ENCODE measurements around the gene LY9. TPM values are rescaled to one million over a fixed set of nuclear protein-coding genes. Genes with fewer than 3 reads are reported as not detected.

LY9 gene
- total and polyA plus RNA-seq, 4 donors = 0.21 to 1.5 (median 0.63) TPM

DNA sequence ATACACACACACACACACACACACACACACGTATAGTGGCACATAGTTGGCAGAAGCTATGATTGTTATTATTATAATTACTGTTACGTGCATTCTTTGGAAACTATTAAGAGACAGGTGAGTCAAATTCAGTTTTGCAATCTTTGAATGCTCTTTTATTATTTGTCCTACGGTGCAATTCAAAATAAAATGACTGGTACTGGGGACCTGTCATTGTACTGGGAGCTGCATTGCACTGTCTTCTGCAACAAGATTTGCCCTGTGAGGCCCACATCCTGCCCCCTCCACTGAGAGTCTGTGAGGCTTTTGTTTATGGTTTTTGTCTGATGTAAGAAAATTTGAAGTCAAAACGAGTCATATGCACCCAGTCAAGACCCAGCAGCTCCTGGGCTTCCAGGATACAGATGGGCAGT, 1.9 kb downstream of the LY9 start:
- Histone ChIP-seq H3K9me3 (ENCODE audit: control insufficient read depth in 4 of 4, low read length in 3 of 4) (peaks cover 0 to 3% (median 0%) of the 10 kb centered on the region in 4 donors), H3K4me1 (ENCODE audit: control insufficient read depth in 4 of 4, insufficient read depth in 4 of 4, low read length in 3 of 4) (no peaks in the 10 kb centered on the region), H3K27ac (ENCODE audit: low read depth in 1 of 2, low read length in 2 of 2) (no peak overlapping the region), H3K9ac (ENCODE audit: low read depth in 1 of 2, low read length in 2 of 2) (peak overlapping the region in 1 of 2 donors; percentile 60), H3K27me3 (ENCODE audit: control insufficient read depth in 4 of 4, insufficient read depth in 4 of 4, low read length in 3 of 4) (no peaks in the 10 kb centered on the region), H3K36me3 (ENCODE audit: control insufficient read depth in 4 of 4, insufficient read depth in 3 of 4, low read depth in 1 of 4, low read length in 3 of 4) (no peaks in the 10 kb centered on the region), H3K4me3 (ENCODE audit: low read depth in 1 of 3, low read length in 3 of 3) (no peak overlapping the region)
- no peak for DNase-seq (ENCODE audit: low spot score)
- TF ChIP-seq, protein P1, sequence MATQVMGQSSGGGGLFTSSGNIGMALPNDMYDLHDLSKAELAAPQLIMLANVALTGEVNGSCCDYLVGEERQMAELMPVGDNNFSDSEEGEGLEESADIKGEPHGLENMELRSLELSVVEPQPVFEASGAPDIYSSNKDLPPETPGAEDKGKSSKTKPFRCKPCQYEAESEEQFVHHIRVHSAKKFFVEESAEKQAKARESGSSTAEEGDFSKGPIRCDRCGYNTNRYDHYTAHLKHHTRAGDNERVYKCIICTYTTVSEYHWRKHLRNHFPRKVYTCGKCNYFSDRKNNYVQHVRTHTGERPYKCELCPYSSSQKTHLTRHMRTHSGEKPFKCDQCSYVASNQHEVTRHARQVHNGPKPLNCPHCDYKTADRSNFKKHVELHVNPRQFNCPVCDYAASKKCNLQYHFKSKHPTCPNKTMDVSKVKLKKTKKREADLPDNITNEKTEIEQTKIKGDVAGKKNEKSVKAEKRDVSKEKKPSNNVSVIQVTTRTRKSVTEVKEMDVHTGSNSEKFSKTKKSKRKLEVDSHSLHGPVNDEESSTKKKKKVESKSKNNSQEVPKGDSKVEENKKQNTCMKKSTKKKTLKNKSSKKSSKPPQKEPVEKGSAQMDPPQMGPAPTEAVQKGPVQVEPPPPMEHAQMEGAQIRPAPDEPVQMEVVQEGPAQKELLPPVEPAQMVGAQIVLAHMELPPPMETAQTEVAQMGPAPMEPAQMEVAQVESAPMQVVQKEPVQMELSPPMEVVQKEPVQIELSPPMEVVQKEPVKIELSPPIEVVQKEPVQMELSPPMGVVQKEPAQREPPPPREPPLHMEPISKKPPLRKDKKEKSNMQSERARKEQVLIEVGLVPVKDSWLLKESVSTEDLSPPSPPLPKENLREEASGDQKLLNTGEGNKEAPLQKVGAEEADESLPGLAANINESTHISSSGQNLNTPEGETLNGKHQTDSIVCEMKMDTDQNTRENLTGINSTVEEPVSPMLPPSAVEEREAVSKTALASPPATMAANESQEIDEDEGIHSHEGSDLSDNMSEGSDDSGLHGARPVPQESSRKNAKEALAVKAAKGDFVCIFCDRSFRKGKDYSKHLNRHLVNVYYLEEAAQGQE (IDR thresholded peaks at IDR 0.05) = no peak
- no peak for TF ChIP-seq TAF1 (conservative IDR thresholded peaks at IDR 0.05)
- TF ChIP-seq JUND (IDR thresholded peaks at IDR 0.05) = no peak
- TF ChIP-seq FOXA2 (IDR thresholded peaks at IDR 0.05) = no peak
- no peak for TF ChIP-seq YY1 (IDR thresholded peaks at IDR 0.05)
- TF ChIP-seq SP1 (IDR thresholded peaks at IDR 0.05) = no peak
- no peak for TF ChIP-seq EGR1 (IDR thresholded peaks at IDR 0.05; ENCODE audit: low read depth in 2 of 2)
- TF ChIP-seq, protein P2, sequence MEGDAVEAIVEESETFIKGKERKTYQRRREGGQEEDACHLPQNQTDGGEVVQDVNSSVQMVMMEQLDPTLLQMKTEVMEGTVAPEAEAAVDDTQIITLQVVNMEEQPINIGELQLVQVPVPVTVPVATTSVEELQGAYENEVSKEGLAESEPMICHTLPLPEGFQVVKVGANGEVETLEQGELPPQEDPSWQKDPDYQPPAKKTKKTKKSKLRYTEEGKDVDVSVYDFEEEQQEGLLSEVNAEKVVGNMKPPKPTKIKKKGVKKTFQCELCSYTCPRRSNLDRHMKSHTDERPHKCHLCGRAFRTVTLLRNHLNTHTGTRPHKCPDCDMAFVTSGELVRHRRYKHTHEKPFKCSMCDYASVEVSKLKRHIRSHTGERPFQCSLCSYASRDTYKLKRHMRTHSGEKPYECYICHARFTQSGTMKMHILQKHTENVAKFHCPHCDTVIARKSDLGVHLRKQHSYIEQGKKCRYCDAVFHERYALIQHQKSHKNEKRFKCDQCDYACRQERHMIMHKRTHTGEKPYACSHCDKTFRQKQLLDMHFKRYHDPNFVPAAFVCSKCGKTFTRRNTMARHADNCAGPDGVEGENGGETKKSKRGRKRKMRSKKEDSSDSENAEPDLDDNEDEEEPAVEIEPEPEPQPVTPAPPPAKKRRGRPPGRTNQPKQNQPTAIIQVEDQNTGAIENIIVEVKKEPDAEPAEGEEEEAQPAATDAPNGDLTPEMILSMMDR (IDR thresholded peaks at IDR 0.05; ENCODE audit: low read depth, low read length, missing input control) = no peak
- TF ChIP-seq GABPA (IDR thresholded peaks at IDR 0.05 in 1 of 2, conservative IDR thresholded peaks at IDR 0.05 in 1 of 2) = no peak
- TF ChIP-seq RXRA (IDR thresholded peaks at IDR 0.05) = no peak
- TF ChIP-seq HNF4A (conservative IDR thresholded peaks at IDR 0.05) = no peak
- WGBS = 44% methylated on average over 4 of the region's 4 CpGs

DNA sequence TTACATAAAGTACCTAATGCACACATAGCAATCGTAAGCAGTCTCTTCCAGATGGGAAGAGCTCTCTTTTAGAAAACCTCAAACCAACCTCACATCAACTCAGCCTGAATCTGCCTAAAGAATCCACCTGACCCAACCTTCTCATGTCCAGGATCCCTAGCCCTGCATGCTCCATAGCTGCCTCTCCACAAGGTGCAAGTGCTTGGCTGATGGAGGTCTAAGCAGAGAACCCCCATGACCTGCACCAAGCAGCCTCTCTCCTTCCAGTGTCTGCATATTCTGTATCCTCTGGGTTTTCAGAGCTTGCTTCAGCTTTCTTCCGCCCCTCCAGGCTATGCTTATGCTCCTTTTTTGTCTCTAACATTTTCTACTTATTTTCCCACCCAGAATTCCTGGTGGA, 2.5 kb downstream of the LY9 start:
- no peak overlapping the region for H3K4me3 ChIP-seq (ENCODE audit: low read depth in 1 of 3, low read length in 3 of 3)
- no peaks in the 10 kb centered on the region for H3K27me3 ChIP-seq (ENCODE audit: control insufficient read depth in 4 of 4, insufficient read depth in 4 of 4, low read length in 3 of 4)
- no peaks in the 10 kb centered on the region for H3K4me1 ChIP-seq (ENCODE audit: control insufficient read depth in 4 of 4, insufficient read depth in 4 of 4, low read length in 3 of 4)
- peak overlapping the region in 1 of 2 donors; percentile 60 for H3K9ac ChIP-seq (ENCODE audit: low read depth in 1 of 2, low read length in 2 of 2)
- 88% methylated on average over 2 of the region's 2 CpGs for WGBS
- TF ChIP-seq, protein P3, sequence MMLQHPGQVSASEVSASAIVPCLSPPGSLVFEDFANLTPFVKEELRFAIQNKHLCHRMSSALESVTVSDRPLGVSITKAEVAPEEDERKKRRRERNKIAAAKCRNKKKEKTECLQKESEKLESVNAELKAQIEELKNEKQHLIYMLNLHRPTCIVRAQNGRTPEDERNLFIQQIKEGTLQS (IDR thresholded peaks at IDR 0.05) = no peak
- TF ChIP-seq HNF4G (IDR thresholded peaks at IDR 0.05) (no peak), JUND (IDR thresholded peaks at IDR 0.05) (no peak)
- H3K27ac ChIP-seq (ENCODE audit: low read depth in 1 of 2, low read length in 2 of 2) = no peak overlapping the region
- H3K36me3 ChIP-seq (ENCODE audit: control insufficient read depth in 4 of 4, insufficient read depth in 3 of 4, low read depth in 1 of 4, low read length in 3 of 4) = no peaks in the 10 kb centered on the region
- peaks cover 0 to 3% (median 0%) of the 10 kb centered on the region in 4 donors for H3K9me3 ChIP-seq (ENCODE audit: control insufficient read depth in 4 of 4, low read length in 3 of 4)
- no peak for DNase-seq (ENCODE audit: low spot score)

DNA sequence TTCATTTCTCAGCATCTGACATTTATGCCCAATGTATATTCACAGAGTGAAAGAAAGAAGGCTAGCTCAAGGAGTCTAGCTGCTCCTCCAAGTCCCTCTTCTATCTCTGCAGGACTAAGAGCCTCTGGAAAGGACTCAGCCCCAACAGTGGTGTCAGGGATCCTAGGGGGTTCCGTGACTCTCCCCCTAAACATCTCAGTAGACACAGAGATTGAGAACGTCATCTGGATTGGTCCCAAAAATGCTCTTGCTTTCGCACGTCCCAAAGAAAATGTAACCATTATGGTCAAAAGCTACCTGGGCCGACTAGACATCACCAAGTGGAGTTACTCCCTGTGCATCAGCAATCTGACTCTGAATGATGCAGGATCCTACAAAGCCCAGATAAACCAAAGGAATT, 3.7 kb downstream of the LY9 start:
- Histone ChIP-seq H3K36me3 (ENCODE audit: control insufficient read depth in 4 of 4, insufficient read depth in 3 of 4, low read depth in 1 of 4, low read length in 3 of 4) (no peaks in the 10 kb centered on the region), H3K27me3 (ENCODE audit: control insufficient read depth in 4 of 4, insufficient read depth in 4 of 4, low read length in 3 of 4) (no peaks in the 10 kb centered on the region), H3K9me3 (ENCODE audit: control insufficient read depth in 4 of 4, low read length in 3 of 4) (peaks cover 0 to 3% (median 0%) of the 10 kb centered on the region in 4 donors), H3K4me1 (ENCODE audit: control insufficient read depth in 4 of 4, insufficient read depth in 4 of 4, low read length in 3 of 4) (no peaks in the 10 kb centered on the region), H3K27ac (ENCODE audit: low read depth in 1 of 2, low read length in 2 of 2) (no peak overlapping the region), H3K9ac (ENCODE audit: low read depth in 1 of 2, low read length in 2 of 2) (no peak overlapping the region), H3K4me3 (ENCODE audit: low read depth in 1 of 3, low read length in 3 of 3) (no peak overlapping the region)
- no peak for DNase-seq (ENCODE audit: low spot score)
- WGBS = 87% methylated on average over 5 of the region's 5 CpGs
- TF ChIP-seq RXRA (IDR thresholded peaks at IDR 0.05) (no peak), EGR1 (IDR thresholded peaks at IDR 0.05; ENCODE audit: low read depth in 2 of 2) (no peak), RAD21 (IDR thresholded peaks at IDR 0.05) (no peak), FOXA2 (IDR thresholded peaks at IDR 0.05) (no peak), HNF4A (conservative IDR thresholded peaks at IDR 0.05) (no peak), SP1 (IDR thresholded peaks at IDR 0.05) (no peak), GABPA (IDR thresholded peaks at IDR 0.05 in 1 of 2, conservative IDR thresholded peaks at IDR 0.05 in 1 of 2) (no peak), JUND (IDR thresholded peaks at IDR 0.05) (no peak), NR2F2 (IDR thresholded peaks at IDR 0.05) (no peak), TAF1 (conservative IDR thresholded peaks at IDR 0.05) (no peak)
- TF ChIP-seq, protein P4, sequence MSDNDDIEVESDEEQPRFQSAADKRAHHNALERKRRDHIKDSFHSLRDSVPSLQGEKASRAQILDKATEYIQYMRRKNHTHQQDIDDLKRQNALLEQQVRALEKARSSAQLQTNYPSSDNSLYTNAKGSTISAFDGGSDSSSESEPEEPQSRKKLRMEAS (IDR thresholded peaks at IDR 0.05) = no peak
- TF ChIP-seq, protein P5, sequence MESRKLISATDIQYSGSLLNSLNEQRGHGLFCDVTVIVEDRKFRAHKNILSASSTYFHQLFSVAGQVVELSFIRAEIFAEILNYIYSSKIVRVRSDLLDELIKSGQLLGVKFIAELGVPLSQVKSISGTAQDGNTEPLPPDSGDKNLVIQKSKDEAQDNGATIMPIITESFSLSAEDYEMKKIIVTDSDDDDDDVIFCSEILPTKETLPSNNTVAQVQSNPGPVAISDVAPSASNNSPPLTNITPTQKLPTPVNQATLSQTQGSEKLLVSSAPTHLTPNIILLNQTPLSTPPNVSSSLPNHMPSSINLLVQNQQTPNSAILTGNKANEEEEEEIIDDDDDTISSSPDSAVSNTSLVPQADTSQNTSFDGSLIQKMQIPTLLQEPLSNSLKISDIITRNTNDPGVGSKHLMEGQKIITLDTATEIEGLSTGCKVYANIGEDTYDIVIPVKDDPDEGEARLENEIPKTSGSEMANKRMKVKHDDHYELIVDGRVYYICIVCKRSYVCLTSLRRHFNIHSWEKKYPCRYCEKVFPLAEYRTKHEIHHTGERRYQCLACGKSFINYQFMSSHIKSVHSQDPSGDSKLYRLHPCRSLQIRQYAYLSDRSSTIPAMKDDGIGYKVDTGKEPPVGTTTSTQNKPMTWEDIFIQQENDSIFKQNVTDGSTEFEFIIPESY (IDR thresholded peaks at IDR 0.05) = no peak
- TF ChIP-seq, protein P2 (IDR thresholded peaks at IDR 0.05; ENCODE audit: low read depth, low read length, missing input control) = no peak
- TF ChIP-seq, protein P3 (IDR thresholded peaks at IDR 0.05) = no peak
